Bone marrow (tissue), 2 donors: ENCODE data around the gene CCDC12.

Source experiments
- DNase-seq, 2 donors: peaks; one replicate each; lab custom pipeline; 2025; lab: John Stamatoyannopoulos, UW

CCDC12 gene

GRCh38 chr3:46876313-46877300 lies 99.9 kb downstream of the CCDC12 start:
- no peak for DNase-seq

GRCh38 chr3:46875560-46875959 lies 101.0 kb downstream of the CCDC12 start:
- no peak for DNase-seq

GRCh38 chr3:46874430-46874829 lies 102.1 kb downstream of the CCDC12 start:
- DNase-seq, result no peak

- DNase-seq, result no peak
Measured at GRCh38 chr3:46873521-46873920, 103.0 kb downstream of the CCDC12 start.
